OCI-LY3 (cell line): ENCODE data around the gene STMN1.

Experiments used
- H2AFZ ChIP-seq: fragments of 200-600, 300-600 bp; shearing (Covaris generic); 2 replicates; pipeline ENCODE4 v1.6.0; 2014; ENCODE audit warnings: antibody characterized with exemption, low read depth, low read length
- H3K27ac ChIP-seq: fragments of 200-600, 300-600 bp; sonication (generic); 2 replicates; pipeline ENCODE4 v1.5.1; 2014; ENCODE audit warnings: mild to moderate bottlenecking, low read length, moderate library complexity, mixed read lengths
- H3K27me3 ChIP-seq: fragments of 200-600, 300-600 bp; sonication (generic); 2 replicates; pipeline ENCODE4 v1.6.1; 2014; ENCODE audit warnings: low read depth, low read length, mixed read lengths
- H3K36me3 ChIP-seq: fragments of 200-600, 300-600 bp; sonication (generic); replicated peaks from 2 replicates; pipeline ENCODE3; 2014; ENCODE audit warnings: low read depth, low read length, mixed read lengths
- H3K4me1 ChIP-seq: fragments of 300-600, 200-600 bp; sonication (generic); 2 replicates; pipeline ENCODE4 v1.6.1; 2014; ENCODE audit warnings: low read length, mixed read lengths
- H3K4me2 ChIP-seq: fragments of 200-600, 300-600 bp; sonication (generic); 2 replicates; pipeline ENCODE4 v1.6.1; 2014; ENCODE audit warnings: low read length, mixed read lengths
- H3K4me3 ChIP-seq: fragments of 300-600, 200-600 bp; sonication (generic); 2 replicates; pipeline ENCODE4 v1.5.1; 2014; ENCODE audit warnings: antibody characterized with exemption, mild to moderate bottlenecking, low read length, moderate library complexity
- H3K79me2 ChIP-seq: fragments of 300-600, 200-600 bp; shearing (Covaris generic); 2 replicates; pipeline ENCODE4 v1.6.1; 2014; ENCODE audit warnings: mild to moderate bottlenecking, low read length, mixed read lengths
- H3K9ac ChIP-seq: fragments of 300-600, 200-600 bp; shearing (Covaris generic); 2 replicates; pipeline ENCODE4 v1.6.0; 2014; ENCODE audit warnings: mild to moderate bottlenecking, low read length, moderate library complexity
- H3K9me3 ChIP-seq: fragments of 200-600, 300-600 bp; shearing (Covaris generic); 2 replicates; pipeline ENCODE4 v1.6.1; 2014; ENCODE audit warnings: low read length, mixed read lengths; ENCODE audit not compliant: insufficient read depth
- H4K20me1 ChIP-seq: fragments of 200-600, 300-600 bp; sonication (generic); 2 replicates; pipeline ENCODE4 v1.6.1; 2016; ENCODE audit warnings: low read length, mixed read lengths; ENCODE audit not compliant: insufficient read depth
- EZH2phosphoT487 ChIP-seq: fragments of 200-600 bp; shearing (Covaris generic); IDR thresholded peaks from 2 replicates; pipeline ENCODE4 v1.6.1; 2018; ENCODE audit warnings: antibody characterized with exemption, mixed run types, low read depth
- TF ChIP-seq, protein P1 (sequence below): fragments of 200-600, 300-600 bp; sonication (generic); IDR thresholded peaks from 2 replicates; pipeline ENCODE4 v1.5.1; 2014; ENCODE audit warnings: antibody characterized with exemption, low read length, low read depth

STMN1 gene

DNA sequence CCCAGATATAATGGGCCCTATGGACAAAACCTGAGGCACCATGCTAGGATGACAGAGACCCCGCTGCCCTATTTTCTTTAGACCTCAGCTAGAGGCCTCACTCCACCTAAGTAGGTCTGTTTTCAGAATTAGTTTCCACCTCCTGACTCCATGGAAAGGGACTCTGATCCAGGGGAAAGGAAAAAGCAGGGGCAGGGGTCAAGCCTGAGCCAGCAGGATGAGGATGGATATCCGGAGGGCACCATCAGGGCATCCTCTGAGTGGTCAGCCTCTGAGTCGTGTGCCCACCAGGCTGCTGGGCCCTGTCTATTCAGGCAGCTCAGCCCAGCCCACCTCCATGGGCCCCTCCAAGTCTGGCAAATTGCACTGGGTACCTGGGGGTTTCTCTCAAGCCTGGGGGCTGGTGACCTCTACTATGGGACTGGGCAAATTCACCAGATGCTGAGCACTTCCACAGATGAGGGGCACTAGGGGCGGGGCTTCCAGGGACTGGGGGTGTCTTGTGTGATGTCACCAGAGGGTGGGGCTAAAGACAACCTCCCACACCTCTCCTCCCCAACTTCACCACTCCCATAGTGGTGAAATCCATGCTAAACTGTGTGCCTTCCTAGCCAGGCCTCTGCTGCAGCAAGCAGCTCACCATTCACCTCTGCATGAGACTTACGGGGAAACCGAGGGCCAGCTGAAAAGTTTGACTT, 36.2 kb downstream of the STMN1 start:
- Histone ChIP-seq H2AFZ (no peak overlapping the region), H3K4me3 (no peak overlapping the region), H4K20me1 (no peaks in the 10 kb centered on the region), H3K9ac (no peak overlapping the region), H3K4me1 (peaks cover 16% of the 10 kb centered on the region), H3K27me3 (no peaks in the 10 kb centered on the region), H3K36me3 (no peaks in the 10 kb centered on the region), H3K27ac (no peak overlapping the region), H3K9me3 (no peaks in the 10 kb centered on the region), H3K79me2 (peaks cover 22% of the 10 kb centered on the region), H3K4me2 (no peak overlapping the region)
- no peak for TF ChIP-seq EZH2phosphoT487
- TF ChIP-seq, protein P1, sequence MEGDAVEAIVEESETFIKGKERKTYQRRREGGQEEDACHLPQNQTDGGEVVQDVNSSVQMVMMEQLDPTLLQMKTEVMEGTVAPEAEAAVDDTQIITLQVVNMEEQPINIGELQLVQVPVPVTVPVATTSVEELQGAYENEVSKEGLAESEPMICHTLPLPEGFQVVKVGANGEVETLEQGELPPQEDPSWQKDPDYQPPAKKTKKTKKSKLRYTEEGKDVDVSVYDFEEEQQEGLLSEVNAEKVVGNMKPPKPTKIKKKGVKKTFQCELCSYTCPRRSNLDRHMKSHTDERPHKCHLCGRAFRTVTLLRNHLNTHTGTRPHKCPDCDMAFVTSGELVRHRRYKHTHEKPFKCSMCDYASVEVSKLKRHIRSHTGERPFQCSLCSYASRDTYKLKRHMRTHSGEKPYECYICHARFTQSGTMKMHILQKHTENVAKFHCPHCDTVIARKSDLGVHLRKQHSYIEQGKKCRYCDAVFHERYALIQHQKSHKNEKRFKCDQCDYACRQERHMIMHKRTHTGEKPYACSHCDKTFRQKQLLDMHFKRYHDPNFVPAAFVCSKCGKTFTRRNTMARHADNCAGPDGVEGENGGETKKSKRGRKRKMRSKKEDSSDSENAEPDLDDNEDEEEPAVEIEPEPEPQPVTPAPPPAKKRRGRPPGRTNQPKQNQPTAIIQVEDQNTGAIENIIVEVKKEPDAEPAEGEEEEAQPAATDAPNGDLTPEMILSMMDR: no peak

DNA sequence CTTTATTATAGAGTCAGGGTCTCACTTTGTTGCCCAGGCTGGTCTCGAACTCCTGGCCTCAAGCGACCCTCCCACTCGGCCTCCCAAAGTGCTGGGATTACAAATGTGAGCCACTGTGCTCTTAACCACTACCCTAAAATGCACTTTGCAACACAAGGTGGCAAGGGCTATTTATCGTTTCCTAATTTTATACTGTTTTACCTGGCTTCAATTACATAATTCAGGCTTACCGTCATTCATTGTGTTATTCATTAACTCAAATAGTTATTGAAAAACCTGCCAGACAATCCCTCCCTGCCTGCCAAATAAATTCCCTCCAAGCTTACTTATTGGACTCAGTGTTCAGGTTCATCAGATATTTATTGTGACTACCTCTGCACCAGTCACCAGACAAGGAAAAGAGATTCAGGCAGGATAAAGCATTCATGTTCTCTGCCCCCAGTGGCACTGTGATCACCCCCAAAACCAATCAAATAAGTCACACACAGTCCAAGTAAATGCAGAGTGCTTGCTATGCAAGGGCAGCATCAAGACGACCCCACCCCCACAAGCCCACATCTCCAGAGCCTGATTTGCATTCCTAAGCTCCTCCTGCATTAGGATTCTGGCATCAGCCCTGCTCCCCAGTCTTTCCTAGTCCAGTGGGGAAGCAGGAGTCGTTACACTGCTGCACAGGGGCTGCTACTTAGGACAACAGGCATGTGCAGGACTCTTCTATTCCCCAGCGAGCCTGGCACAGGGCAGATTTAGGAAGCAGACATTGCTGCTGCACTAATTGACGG, 38.8 kb downstream of the STMN1 start:
- no peak overlapping the region for H2AFZ ChIP-seq
- TF ChIP-seq, protein P1: no peak
- no peak for TF ChIP-seq EZH2phosphoT487
- no peak overlapping the region for H3K9ac ChIP-seq
- no peak overlapping the region for H3K27ac ChIP-seq
- H3K9me3 ChIP-seq: no peaks in the 10 kb centered on the region
- no peaks in the 10 kb centered on the region for H3K4me1 ChIP-seq
- H3K36me3 ChIP-seq: no peaks in the 10 kb centered on the region
- H4K20me1 ChIP-seq: no peaks in the 10 kb centered on the region
- H3K4me2 ChIP-seq: no peak overlapping the region
- H3K4me3 ChIP-seq: no peak overlapping the region
- no peaks in the 10 kb centered on the region for H3K27me3 ChIP-seq
- H3K79me2 ChIP-seq: no peaks in the 10 kb centered on the region

DNA sequence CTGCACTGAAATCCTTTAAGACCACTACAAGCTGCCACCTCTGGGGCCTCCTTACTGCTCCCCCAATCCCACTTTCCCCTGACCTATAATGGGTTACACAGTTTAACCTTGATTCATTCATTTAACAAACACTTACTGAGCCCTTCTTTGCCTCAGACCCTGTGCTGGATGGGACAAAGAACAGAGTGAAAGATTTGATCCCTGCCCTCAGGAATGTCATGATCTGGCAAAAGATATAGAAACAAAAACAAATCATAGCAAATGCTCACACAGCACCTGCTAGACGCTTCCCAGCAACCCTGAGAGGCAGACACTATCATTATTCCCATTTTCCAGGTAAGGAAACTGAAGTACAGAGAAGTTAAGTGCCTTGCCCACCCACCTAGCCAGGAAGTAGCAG, 39.9 kb downstream of the STMN1 start:
- TF ChIP-seq EZH2phosphoT487: no peak

DNA sequence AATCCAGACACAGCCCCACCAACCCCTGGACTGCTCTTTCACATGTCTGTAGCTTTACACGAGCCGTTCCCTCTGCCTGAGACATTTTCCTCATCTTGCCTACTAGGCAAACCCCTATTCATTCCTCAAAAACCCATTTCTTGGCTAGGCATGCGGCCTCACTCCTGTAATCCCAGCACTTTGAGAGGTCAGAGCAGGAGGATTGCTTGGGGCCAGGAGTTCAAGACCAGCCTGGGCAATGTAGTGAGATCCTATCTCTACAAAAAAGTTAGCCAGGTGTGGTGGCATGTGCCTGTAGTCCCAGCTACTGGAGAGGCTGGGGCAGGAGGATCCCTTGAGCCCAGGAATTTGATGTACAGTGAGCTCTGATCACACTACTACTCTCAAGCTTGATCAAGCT, 41.8 kb downstream of the STMN1 start:
- Histone ChIP-seq H4K20me1 (no peaks in the 10 kb centered on the region), H3K36me3 (no peaks in the 10 kb centered on the region), H3K27me3 (no peaks in the 10 kb centered on the region), H3K4me1 (no peaks in the 10 kb centered on the region), H3K27ac (no peak overlapping the region), H2AFZ (no peak overlapping the region), H3K4me3 (no peak overlapping the region), H3K79me2 (no peaks in the 10 kb centered on the region), H3K9me3 (no peaks in the 10 kb centered on the region), H3K4me2 (no peak overlapping the region), H3K9ac (no peak overlapping the region)
- TF ChIP-seq, protein P1: no peak
- TF ChIP-seq EZH2phosphoT487: no peak

More for the DNA sequence above, 39.9 kb downstream of the STMN1 start:
- Histone ChIP-seq H3K36me3 (no peaks in the 10 kb centered on the region), H3K4me3 (no peak overlapping the region), H2AFZ (no peak overlapping the region), H3K4me2 (no peak overlapping the region), H4K20me1 (no peaks in the 10 kb centered on the region), H3K9ac (no peak overlapping the region), H3K27me3 (no peaks in the 10 kb centered on the region), H3K27ac (no peak overlapping the region), H3K9me3 (no peaks in the 10 kb centered on the region), H3K4me1 (no peaks in the 10 kb centered on the region), H3K79me2 (no peaks in the 10 kb centered on the region)
